Thyroid gland (tissue), 4 donors: ENCODE measurements around the gene IGFBP7. TPM values are rescaled to one million over a fixed set of nuclear protein-coding genes. Genes with fewer than 3 reads are reported as not detected.
A peak's percentile ranks its signal among the peaks of the same experiment; 100 is the strongest.
"Not testable (repeated sequence)": the region's sequence is repeated elsewhere in the genome, so short reads cannot be mapped to it uniquely, and the experiment has no call there.

Experiments used
- DNase-seq, 2 donors: peaks; one replicate each; pipeline ENCODE4 v3.0.0-alpha.2; 2019
- H3K27ac ChIP-seq, 3 donors: fragments of 200-600 bp; sonication (generic); 1 replicate in 2 of 3; 2 replicates in 1 of 3; pipeline ENCODE4 v1.5.1; 2016 to 2019; ENCODE audit warnings: mild to moderate bottlenecking in 1 of 3, moderate library complexity in 1 of 3
- H3K27me3 ChIP-seq: fragments of 200-600 bp; sonication (generic); one replicate; pipeline ENCODE4 v1.5.1; 2019
- H3K36me3 ChIP-seq, 2 donors: fragments of 200-600 bp; sonication (generic); one replicate each; pipeline ENCODE4 v1.5.1; 2016 to 2019
- H3K4me1 ChIP-seq, 2 donors: fragments of 200-600 bp; sonication (generic); one replicate each; pipeline ENCODE4 v1.5.1; 2017 to 2019
- H3K4me3 ChIP-seq, 3 donors: fragments of 200-600 bp; sonication (generic); replicated peaks in 1 of 3; 1 replicate in 2 of 3; 2 replicates in 1 of 3; pipeline ENCODE4 v1.5.1; 2016; ENCODE audit warnings: mild to moderate bottlenecking in 1 of 3
- H3K9me3 ChIP-seq: fragments of 200-600 bp; sonication (generic); one replicate; pipeline ENCODE4 v1.5.1; 2017
- CTCF ChIP-seq, 6 experiments: fragments of 200-600 bp in 3 of 6; fragments of 450-650 bp in 3 of 6; sonication (generic) in 3 of 6; IDR thresholded peaks; one replicate each; pipeline ENCODE4 v1.5.1; 2016 to 2019; ENCODE audit warnings: antibody characterized with exemption in 6 of 6, mild to moderate bottlenecking in 2 of 6, inconsistent platforms in 1 of 6, moderate library complexity in 1 of 6
- POLR2A ChIP-seq, 2 donors: fragments of 450-650 bp; IDR thresholded peaks; one replicate each; pipeline ENCODE4 v1.6.1; 2017; ENCODE audit warnings: antibody characterized with exemption in 2 of 2, mild to moderate bottlenecking in 2 of 2, moderate library complexity in 1 of 2
- WGBS, 2 donors: methylation state at CpG; one replicate each; pipeline ENCODE4 v1.1.5; 2017; 5-methylcytosine and 5-hydroxymethylcytosine counted together
- intact Hi-C: fragments of 100-400 bp; cut with DNase I; formaldehyde crosslinking; loops from one replicate; pipeline ENCODE4 v1.15.1; 2023
- total RNA-seq, 4 donors: library from RNA; depleted of rRNA; stranded (reverse); fragments of >200 nt; gene quantifications; one replicate each; pipeline ENCODE4 v1.2.3, GENCODE V29; 2016

Gene IGFBP7
- total RNA-seq, 4 donors from 2014 or later: 660 to 2,581 (median 1,387) TPM

- peak overlapping the region in 2 of 3 donors; percentile 72 to 93 for H3K27ac ChIP-seq
- intact Hi-C loops: no loop called here
- TF ChIP-seq CTCF (IDR thresholded peaks at IDR 0.05) (no peak), POLR2A (IDR thresholded peaks at IDR 0.05) (no peak)
- H3K36me3 ChIP-seq: no peaks in the 10 kb centered on the region
- peaks cover 22 to 40% of the 10 kb centered on the region in 2 donors for H3K4me1 ChIP-seq
- 61 to 72% methylated on average over 2 of the region's 2 CpGs for WGBS, 2 donors
- no peak for DNase-seq
- H3K4me3 ChIP-seq: no peak overlapping the region
- H3K9me3 ChIP-seq: no peaks in the 10 kb centered on the region
- no peaks in the 10 kb centered on the region for H3K27me3 ChIP-seq
These were observed 46.1 kb downstream of the IGFBP7 start for GRCh38 chr4:57064120-57064519.

- H3K9me3 ChIP-seq: no peaks in the 10 kb centered on the region
- H3K27ac ChIP-seq: peak overlapping the region; percentile 57 to 93 (median 72)
- TF ChIP-seq POLR2A (IDR thresholded peaks at IDR 0.05) (peak in 1 of 2 donors; percentile 9), CTCF (IDR thresholded peaks at IDR 0.05) (no peak)
- no peaks in the 10 kb centered on the region for H3K27me3 ChIP-seq
- WGBS, 2 donors: 68 to 88% methylated on average over 1 of the region's 1 CpG
- no peak overlapping the region for H3K4me3 ChIP-seq
- H3K36me3 ChIP-seq: no peaks in the 10 kb centered on the region
- intact Hi-C loops: no loop called here
- peaks cover 22 to 40% of the 10 kb centered on the region in 2 donors for H3K4me1 ChIP-seq
- no peak for DNase-seq
These were observed 46.7 kb downstream of the IGFBP7 start for GRCh38 chr4:57063518-57063917.

- 61 to 73% methylated on average over 5 of the region's 5 CpGs for WGBS, 2 donors
- intact Hi-C loops: no loop called here
- TF ChIP-seq POLR2A (IDR thresholded peaks at IDR 0.05) (no peak), CTCF (IDR thresholded peaks at IDR 0.05) (no peak)
- H3K9me3 ChIP-seq: no peaks in the 10 kb centered on the region
- H3K4me1 ChIP-seq: peaks cover 22 to 54% of the 10 kb centered on the region in 2 donors
- no peaks in the 10 kb centered on the region for H3K27me3 ChIP-seq
- peak overlapping the region in 2 of 3 donors; percentile 17 to 93 for H3K27ac ChIP-seq
- no peak overlapping the region for H3K4me3 ChIP-seq
- no peaks in the 10 kb centered on the region for H3K36me3 ChIP-seq
- DNase-seq: no peak
These were observed 48.8 kb downstream of the IGFBP7 start for GRCh38 chr4:57061395-57061794.

- peak overlapping the region in 2 of 3 donors; percentile 17 to 93 for H3K27ac ChIP-seq
- H3K4me1 ChIP-seq: peaks cover 22 to 57% of the 10 kb centered on the region in 2 donors
- DNase-seq, H3K4me3 ChIP-seq, intact Hi-C loops, H3K36me3 ChIP-seq, H3K27me3 ChIP-seq, H3K9me3 ChIP-seq: not testable (repeated sequence)
- WGBS, 2 donors: 85 to 87% methylated on average over 6 of the region's 6 CpGs
These were observed 49.5 kb downstream of the IGFBP7 start for GRCh38 chr4:57060717-57061067.

- H3K4me3 ChIP-seq: no peak overlapping the region
- intact Hi-C loops: no loop called here
- TF ChIP-seq CTCF (IDR thresholded peaks at IDR 0.05): no peak
- WGBS, 2 donors: 72 to 77% methylated on average over 6 of the region's 6 CpGs
- no peaks in the 10 kb centered on the region for H3K36me3 ChIP-seq
- DNase-seq: no peak
- peak overlapping the region in 1 of 3 donors; percentile 93 for H3K27ac ChIP-seq
- H3K4me1 ChIP-seq: peaks cover 22 to 53% of the 10 kb centered on the region in 2 donors
- no peaks in the 10 kb centered on the region for H3K27me3 ChIP-seq
- no peaks in the 10 kb centered on the region for H3K9me3 ChIP-seq
These were observed 50.1 kb downstream of the IGFBP7 start for GRCh38 chr4:57059890-57060716.
